PFSK-1 (cell line): ENCODE results near the gene RGS12.

ENCODE experiments used
- POLR2AphosphoS5 ChIP-seq: IDR thresholded peaks from 2 replicates; pipeline ENCODE4 v1.6.1; 2012; ENCODE audit warnings: low read depth, mild to moderate bottlenecking, control low read depth, low read length, moderate library complexity
- REST ChIP-seq, 2 experiments: IDR thresholded peaks; 2 replicates each; pipeline versions ENCODE4 v1.6.1 to v1.8.0; 2011 to 2012; ENCODE audit warnings: low read depth in 2 of 2, low read length in 2 of 2, control low read depth in 1 of 2, inconsistent platforms in 1 of 2, mild to moderate bottlenecking in 1 of 2, moderate library complexity in 1 of 2; ENCODE audit not compliant: insufficient read depth in 1 of 2
- TAF1 ChIP-seq: IDR thresholded peaks from 2 replicates; pipeline ENCODE4 v1.6.1; 2012; ENCODE audit warnings: low read length, control low read depth, borderline replicate concordance; ENCODE audit not compliant: insufficient read depth

GRCh38 chr4:3253808-3254207, 39.0 kb upstream of the RGS12 start:
- no peak for TF ChIP-seq POLR2AphosphoS5
- no peak for TF ChIP-seq REST (IDR thresholded peaks at IDR 0.05; ENCODE audit: insufficient read depth in 1 of 2, low read depth in 2 of 2, low read length in 2 of 2)
- TF ChIP-seq TAF1 = no peak
